ENCODE results near the gene KIRREL3. TPM values are rescaled to one million over a fixed set of nuclear protein-coding genes. Genes with fewer than 3 reads are reported as not detected.

Gene KIRREL3
- polyA plus RNA-seq, 1 experiment, result 2.3 TPM

DNA sequence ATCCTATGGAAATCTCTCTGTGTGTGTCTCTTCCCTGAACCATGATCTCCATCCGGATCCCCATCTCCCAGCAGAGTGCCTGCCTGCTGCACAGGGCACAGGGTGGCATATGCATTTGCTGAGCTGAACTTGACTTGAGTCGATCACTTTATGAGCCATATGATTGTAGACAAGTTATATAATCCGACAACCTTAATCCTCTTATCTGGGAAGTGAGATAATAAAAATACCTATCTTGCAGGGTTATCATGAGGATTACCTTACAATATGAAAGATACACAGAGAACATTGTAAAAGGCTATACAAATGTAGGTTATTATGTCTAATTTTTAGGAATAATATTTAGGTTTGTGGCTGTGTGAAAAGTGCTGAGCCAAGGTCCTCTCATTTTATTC, 520.6 kb downstream of the KIRREL3 start:
- no peak for TF ChIP-seq CTCF (IDR thresholded peaks at IDR 0.05; ENCODE audit: low read depth, low read length)
- H3K27me3 ChIP-seq (ENCODE audit: control insufficient read depth, insufficient read depth, low read length), result peaks cover 4% of the 10 kb centered on the region
- ChIA-PET CTCF (interaction anchor here (0.5 to 3.6 kb wide), 81 partner anchors 10 to 1439 kb away, joined by 3 to 163 read pairs (median 5); partner anchors contain the start of genes DCPS and ST3GAL4), POLR2A (interaction anchor here (0.6 to 1.3 kb wide), 3 partner anchors 162 to 294 kb away, joined by 3 to 9 read pairs (median 8); no protein-coding TSS in a partner anchor)
- H3K4me3 ChIP-seq (ENCODE audit: low read depth, low read length), result no peak overlapping the region
- peaks cover 4% of the 10 kb centered on the region for H3K9me3 ChIP-seq (ENCODE audit: control insufficient read depth, insufficient read depth, low read length)
- DNase-seq (ENCODE audit: low read depth, low spot score), result no peak
- H3K27ac ChIP-seq (ENCODE audit: low read depth, low read length), result no peak overlapping the region

GRCh38 chr11:126479178-126479930, 521.2 kb downstream of the KIRREL3 start:
- Histone ChIP-seq H3K27ac (ENCODE audit: low read depth, low read length) (no peak overlapping the region), H3K9me3 (ENCODE audit: control insufficient read depth, insufficient read depth, low read length) (peaks cover 4% of the 10 kb centered on the region), H3K4me3 (ENCODE audit: low read depth, low read length) (no peak overlapping the region), H3K27me3 (ENCODE audit: control insufficient read depth, insufficient read depth, low read length) (peaks cover 4% of the 10 kb centered on the region)
- CTCF ChIA-PET, result interaction anchor here (0.6 to 3.6 kb wide), 10 partner anchors 10 to 590 kb away, joined by 3 to 163 read pairs (median 20); no protein-coding TSS in a partner anchor
- no peak for DNase-seq (ENCODE audit: low read depth, low spot score)
- POLR2A ChIA-PET, result no interaction called here
- TF ChIP-seq CTCF (IDR thresholded peaks at IDR 0.05; ENCODE audit: low read depth, low read length), result no peak

- H3K4me3 ChIP-seq (ENCODE audit: low read depth, low read length), result no peak overlapping the region
- TF ChIP-seq CTCF (IDR thresholded peaks at IDR 0.05; ENCODE audit: low read depth, low read length), result no peak
- no peak overlapping the region for H3K27ac ChIP-seq (ENCODE audit: low read depth, low read length)
- peaks cover 4% of the 10 kb centered on the region for H3K9me3 ChIP-seq (ENCODE audit: control insufficient read depth, insufficient read depth, low read length)
- POLR2A ChIA-PET, result no interaction called here
- DNase-seq (ENCODE audit: low read depth, low spot score), result no peak
- H3K27me3 ChIP-seq (ENCODE audit: control insufficient read depth, insufficient read depth, low read length), result peaks cover 4% of the 10 kb centered on the region
- CTCF ChIA-PET, result interaction anchor here (1.0 to 3.4 kb wide), 2 partner anchors 10 to 168 kb away, joined by 3 to 87 read pairs; no protein-coding TSS in a partner anchor
These were observed 522.1 kb downstream of the KIRREL3 start for GRCh38 chr11:126478466-126478865.

GRCh38 chr11:126477535-126478305, 522.9 kb downstream of the KIRREL3 start:
- peaks cover 3% of the 10 kb centered on the region for H3K9me3 ChIP-seq (ENCODE audit: control insufficient read depth, insufficient read depth, low read length)
- H3K27ac ChIP-seq (ENCODE audit: low read depth, low read length), result no peak overlapping the region
- ChIA-PET POLR2A (no interaction called here), CTCF (interaction anchor here (0.6 kb wide), 1 partner anchor 42 kb away, joined by 3 read pairs; no protein-coding TSS in a partner anchor)
- TF ChIP-seq CTCF (IDR thresholded peaks at IDR 0.05; ENCODE audit: low read depth, low read length), result no peak
- H3K27me3 ChIP-seq (ENCODE audit: control insufficient read depth, insufficient read depth, low read length), result peaks cover 4% of the 10 kb centered on the region
- H3K4me3 ChIP-seq (ENCODE audit: low read depth, low read length), result no peak overlapping the region
- no peak for DNase-seq (ENCODE audit: low read depth, low spot score)
